Measurements from ENCODE around the gene PLA2G6.

Gene PLA2G6, protein sequence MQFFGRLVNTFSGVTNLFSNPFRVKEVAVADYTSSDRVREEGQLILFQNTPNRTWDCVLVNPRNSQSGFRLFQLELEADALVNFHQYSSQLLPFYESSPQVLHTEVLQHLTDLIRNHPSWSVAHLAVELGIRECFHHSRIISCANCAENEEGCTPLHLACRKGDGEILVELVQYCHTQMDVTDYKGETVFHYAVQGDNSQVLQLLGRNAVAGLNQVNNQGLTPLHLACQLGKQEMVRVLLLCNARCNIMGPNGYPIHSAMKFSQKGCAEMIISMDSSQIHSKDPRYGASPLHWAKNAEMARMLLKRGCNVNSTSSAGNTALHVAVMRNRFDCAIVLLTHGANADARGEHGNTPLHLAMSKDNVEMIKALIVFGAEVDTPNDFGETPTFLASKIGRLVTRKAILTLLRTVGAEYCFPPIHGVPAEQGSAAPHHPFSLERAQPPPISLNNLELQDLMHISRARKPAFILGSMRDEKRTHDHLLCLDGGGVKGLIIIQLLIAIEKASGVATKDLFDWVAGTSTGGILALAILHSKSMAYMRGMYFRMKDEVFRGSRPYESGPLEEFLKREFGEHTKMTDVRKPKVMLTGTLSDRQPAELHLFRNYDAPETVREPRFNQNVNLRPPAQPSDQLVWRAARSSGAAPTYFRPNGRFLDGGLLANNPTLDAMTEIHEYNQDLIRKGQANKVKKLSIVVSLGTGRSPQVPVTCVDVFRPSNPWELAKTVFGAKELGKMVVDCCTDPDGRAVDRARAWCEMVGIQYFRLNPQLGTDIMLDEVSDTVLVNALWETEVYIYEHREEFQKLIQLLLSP

GRCh38 chr22:38181453-38182200 is at the start of gene PLA2G6:
TSS of gene PLA2G6 (minus strand) at chr22:38181830. CDS start at chr22:38169426, 12,404 bp downstream.
- peak; percentile 93 for DNase-seq

DNA sequence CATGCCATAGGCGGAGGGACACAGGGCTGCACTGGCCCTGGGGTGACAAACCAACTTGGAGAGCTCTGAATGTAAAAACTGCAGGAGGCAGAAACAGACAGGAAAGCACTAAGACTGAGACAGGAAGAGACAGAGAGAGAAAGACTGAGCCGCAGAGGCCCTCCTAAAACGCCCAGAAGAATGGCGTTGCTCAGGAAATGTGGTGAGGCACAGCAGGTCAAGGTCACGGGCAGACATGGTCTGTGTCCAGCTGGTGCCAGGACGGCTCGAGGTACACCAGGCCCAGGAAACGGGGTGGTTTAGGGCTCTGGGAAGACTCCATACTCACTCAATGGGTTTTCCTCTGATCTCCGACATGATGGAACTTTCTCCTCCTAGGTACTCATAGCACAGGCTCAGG is 49.3 kb upstream of the PLA2G6 start:
- DNase-seq = no peak

- no peak for DNase-seq
Observed at GRCh38 chr22:38230108-38230825, 48.6 kb upstream of the PLA2G6 start.

- DNase-seq = no peak
Observed at GRCh38 chr22:38228873-38229740, 47.5 kb upstream of the PLA2G6 start.

DNA sequence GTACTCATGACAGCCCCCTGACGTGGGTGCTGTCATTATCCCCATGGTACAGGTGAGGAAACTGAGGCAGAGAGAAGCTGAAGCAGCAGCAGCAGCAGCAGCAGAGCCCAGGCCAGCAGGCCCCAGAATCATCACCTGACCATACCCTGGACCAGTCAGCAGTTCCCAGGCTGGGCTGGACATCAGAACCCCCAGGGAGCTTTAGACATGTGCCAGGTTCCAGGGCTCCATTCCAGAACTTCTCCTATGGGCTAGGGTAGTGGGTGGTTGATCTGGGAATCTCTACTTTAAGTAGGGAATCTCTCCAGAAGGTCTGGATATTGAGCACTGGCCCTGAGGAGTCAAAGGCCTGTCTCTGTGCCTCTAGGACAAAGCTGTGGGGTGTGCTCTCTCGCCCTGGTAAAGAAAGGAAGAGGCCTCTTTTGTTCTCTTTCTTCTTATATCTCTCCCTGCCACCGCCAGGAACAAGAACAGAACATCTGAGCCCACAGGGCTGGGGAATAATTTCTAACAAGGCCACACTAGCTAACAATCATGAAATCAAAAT is 46.8 kb upstream of the PLA2G6 start:
- no peak for DNase-seq

- DNase-seq = no peak
Observed at GRCh38 chr22:38226853-38227649, 45.4 kb upstream of the PLA2G6 start.

GRCh38 chr22:38223289-38223960 is 41.8 kb upstream of the PLA2G6 start:
- DNase-seq = no peak

DNA sequence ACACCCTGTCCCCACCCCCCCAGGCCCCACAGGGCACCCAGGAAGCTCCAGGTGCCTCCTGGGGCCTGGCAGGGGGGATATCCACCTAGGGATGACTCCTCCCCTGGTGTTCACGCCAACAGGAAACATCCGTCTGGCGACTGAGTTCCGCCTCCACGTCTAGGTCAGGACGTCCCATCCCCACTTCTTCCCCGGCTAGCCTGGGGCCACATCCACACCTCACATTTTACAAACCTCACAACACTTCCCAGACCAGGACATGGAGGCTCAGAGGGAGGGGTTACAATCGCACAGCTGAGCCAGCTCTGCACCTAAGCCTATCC is 41.1 kb upstream of the PLA2G6 start:
- no peak for DNase-seq

DNA sequence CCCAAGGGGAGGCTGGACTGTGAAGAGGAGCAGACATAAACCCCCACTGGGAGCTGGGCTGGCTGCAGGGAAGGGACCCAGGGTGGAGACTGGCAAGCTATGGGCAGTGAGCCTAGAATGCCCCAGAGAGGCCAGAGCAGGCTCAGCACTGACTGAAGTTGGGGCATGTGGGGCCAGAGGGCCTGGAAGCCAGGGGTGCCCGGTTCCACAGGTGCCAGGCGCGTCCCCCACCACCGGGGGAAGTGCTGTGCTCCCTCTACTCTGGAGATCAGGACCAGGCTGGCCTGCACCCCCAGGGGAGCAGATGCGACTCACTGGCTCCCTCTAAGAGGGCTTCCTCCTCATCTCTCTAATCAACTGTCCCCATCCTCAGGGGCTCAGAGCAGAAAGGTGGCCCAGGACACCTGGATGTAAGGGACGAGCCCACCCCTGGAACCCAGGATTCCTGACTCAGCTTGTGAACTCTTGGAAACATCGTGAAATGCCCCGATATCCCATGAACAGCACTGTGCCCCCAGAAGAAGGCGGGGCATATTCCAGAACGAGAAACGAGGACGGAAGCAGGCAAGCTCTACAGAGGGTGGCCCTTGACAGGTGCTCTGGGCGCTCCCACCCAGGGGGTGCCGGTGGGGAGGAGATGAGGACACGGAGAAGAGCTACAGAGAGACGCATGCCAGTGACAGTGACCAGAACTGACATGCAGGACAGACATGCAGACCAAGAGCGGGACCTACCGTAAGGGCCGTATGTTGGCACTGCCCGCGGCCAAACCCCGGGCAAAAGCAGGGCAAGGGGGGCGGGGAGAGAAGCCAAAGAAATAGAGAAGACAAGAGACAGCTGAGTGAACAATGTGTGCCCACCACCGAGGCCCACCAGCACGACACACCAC is 40.5 kb upstream of the PLA2G6 start:
- DNase-seq = no peak

GRCh38 chr22:38221407-38221806 is 39.8 kb upstream of the PLA2G6 start:
- DNase-seq = no peak

DNA sequence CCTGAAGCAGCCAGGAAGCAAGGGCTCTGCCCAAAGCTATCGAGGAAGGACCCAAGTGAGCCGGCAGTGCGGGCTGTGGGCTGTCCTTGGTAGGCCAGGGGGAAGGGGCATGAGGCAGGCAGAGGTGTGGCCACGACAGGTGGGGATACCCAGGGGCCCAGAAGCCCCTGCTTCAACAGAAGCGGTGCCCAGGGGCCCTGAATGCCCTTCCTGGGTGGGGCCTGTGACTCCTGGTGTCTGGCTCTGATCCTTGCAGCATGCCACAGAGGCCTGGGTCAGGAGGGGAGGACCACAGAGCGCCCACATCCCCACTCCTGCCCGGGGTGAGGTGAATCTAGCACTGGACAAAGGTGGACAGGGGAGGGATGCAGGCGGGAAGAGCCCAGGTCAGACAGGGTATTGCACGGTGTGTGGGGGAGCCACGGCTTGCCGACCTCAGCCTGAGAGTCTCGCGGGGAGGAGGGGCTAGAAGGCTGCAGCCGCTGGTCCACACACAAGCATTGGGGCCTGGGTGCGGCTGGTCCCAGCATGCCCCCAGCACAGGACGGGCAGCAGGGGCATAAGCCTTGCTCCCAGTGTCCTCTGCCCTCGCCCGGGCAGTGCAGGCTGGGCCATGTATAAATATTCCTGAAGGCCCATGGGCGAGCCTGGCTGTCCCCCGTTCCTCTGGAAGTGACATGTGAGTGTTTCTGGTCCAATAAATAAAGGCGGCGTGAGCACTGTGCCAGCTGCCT is 39.2 kb upstream of the PLA2G6 start:
- DNase-seq = no peak

GRCh38 chr22:38220163-38220562 is 38.5 kb upstream of the PLA2G6 start:
- peak; percentile 76 for DNase-seq

- DNase-seq = peak; percentile 82
Observed at GRCh38 chr22:38219632-38220031, 38.0 kb upstream of the PLA2G6 start.

DNA sequence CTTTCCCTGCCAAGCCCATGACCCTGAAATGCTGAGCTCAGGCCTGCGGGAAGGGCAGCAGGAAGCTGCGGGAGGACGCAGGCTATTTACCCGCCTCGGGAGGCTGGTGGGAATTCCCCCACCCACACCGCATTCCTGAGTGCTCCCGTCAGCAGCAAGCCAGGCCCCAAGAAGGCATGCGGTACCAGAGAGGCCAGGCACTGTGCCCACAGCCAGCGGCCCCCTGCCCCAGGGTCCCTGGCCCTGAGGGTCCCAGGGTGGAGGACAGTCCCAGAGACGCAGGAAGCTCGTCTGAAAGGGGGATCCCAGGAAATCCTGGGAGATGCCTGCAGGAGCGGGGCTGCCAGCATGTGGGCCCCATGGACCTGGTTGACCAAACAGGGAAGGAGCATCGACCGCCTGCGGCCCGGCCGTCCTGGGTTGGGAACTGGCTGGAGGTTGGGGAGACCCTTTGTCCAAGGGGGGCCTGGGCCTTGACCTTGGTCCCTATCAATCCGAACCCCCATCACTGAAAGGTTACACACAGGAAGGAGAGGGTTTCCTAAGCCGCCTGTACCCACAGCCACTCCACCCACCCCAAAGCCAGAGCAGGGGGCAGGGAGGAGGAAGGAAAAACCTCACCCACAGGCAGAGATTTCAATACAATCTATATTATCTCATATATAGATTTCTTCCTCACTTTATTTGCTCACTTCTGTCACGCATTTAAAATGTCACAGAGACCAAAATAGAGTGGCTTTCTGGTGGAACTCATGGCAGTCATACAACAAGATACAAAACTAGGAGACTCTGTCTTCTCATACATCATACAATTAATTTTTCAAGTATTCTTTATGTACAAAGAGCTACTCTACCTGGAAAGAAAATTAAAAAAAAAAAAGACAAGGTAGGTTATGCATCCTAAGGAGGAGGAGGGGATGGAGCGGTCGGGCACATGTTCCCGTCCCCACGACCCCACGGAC is 37.3 kb upstream of the PLA2G6 start:
- no peak for DNase-seq

- no peak for DNase-seq
Observed at GRCh38 chr22:38215156-38216038, 33.8 kb upstream of the PLA2G6 start.
